Tibial artery (tissue), 4 donors: ENCODE results near the gene KIAA1671.

Experiments
- DNase-seq, 2 donors: peaks; one replicate each; pipeline ENCODE4 v3.0.0-alpha.2; 2019
- H3K27ac ChIP-seq, 2 donors: fragments of 200-600 bp; sonication (generic) in 1 of 2; 1 replicate in 1 of 2; 2 replicates in 1 of 2; pipeline ENCODE4 v1.5.1; 2018 to 2019; ENCODE audit warnings: mild to moderate bottlenecking in 1 of 2
- H3K27me3 ChIP-seq, 2 donors: fragments of 200-600 bp; sonication (generic) in 1 of 2; one replicate each; pipeline versions ENCODE4 v1.5.1 to v1.6.0; 2016 to 2019
- H3K36me3 ChIP-seq, 3 donors: fragments of 200-600 bp; sonication (generic) in 2 of 3; one replicate each; pipeline ENCODE4 v1.5.1; 2016 to 2019; ENCODE audit warnings: mild to moderate bottlenecking in 2 of 3
- H3K4me1 ChIP-seq, 4 donors: fragments of 200-600 bp; sonication (generic) in 2 of 4; 1 replicate in 3 of 4; 2 replicates in 1 of 4; pipeline ENCODE4 v1.5.1; 2016 to 2019
- H3K4me3 ChIP-seq, 2 donors: fragments of 200-600 bp; sonication (generic) in 1 of 2; 1 replicate in 1 of 2; 2 replicates in 1 of 2; pipeline ENCODE4 v1.5.1; 2018 to 2019; ENCODE audit warnings: mild to moderate bottlenecking in 2 of 2
- H3K9me3 ChIP-seq, 3 donors: fragments of 200-600 bp; sonication (generic) in 1 of 3; one replicate each; pipeline ENCODE4 v1.5.1; 2016 to 2019
- intact Hi-C: fragments of 100-400 bp; cut with DNase I; formaldehyde crosslinking; loops from one replicate; pipeline ENCODE4 v1.15.0; 2023; ENCODE audit warnings: low total_unique reads
- TF ChIP-seq, protein P1 (sequence below), 2 experiments: fragments of 200-600 bp in 1 of 2; fragments of 450-650 bp in 1 of 2; IDR thresholded peaks; one replicate each; pipeline ENCODE4 v1.5.1; 2017 to 2019; ENCODE audit warnings: antibody characterized with exemption in 2 of 2, mild to moderate bottlenecking in 1 of 2, moderate library complexity in 1 of 2

The KIAA1671 gene

DNA sequence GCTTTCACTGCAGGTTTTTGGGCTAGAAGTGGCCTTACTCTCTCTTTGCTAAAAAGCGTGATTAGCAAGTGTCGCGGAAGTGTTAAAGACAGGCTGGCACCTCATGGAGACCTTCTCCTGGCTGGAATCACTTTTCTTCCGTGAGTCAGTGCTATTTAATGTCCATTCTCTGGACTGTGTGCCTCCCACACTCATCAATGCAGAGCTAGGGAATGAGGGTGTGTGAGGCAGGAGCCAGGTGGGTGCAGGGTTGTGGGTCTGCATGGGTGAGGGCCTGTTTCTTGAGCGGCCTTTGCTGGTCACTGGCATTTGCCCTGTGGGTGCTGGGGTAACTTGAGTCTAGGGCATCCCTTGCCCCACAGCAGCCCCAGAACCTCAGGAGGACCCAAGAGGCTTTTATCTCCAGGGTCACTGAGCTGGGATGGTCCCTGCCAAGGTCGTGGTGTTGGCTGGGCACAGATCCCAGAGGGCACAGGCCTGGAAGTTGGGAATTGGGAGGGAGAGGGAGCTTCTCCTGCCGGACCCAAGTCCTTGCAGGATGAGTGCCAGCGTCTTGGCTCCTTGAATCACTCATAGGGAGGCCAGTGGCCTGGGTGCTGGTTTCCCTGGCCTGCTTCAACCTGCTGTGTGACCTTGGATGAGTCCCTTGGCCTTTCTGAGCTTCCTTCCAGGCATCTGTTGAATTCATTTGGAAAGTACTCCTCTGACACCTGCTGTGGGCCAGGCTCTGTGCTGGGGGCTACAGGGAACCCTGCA lies 30.0 kb downstream of the KIAA1671 start:
- Histone ChIP-seq H3K27me3 (no peaks in the 10 kb centered on the region), H3K9me3 (no peaks in the 10 kb centered on the region), H3K36me3 (no peaks in the 10 kb centered on the region), H3K27ac (no peak overlapping the region), H3K4me1 (peaks cover 0 to 18% (median 11%) of the 10 kb centered on the region in 4 donors), H3K4me3 (no peak overlapping the region)
- intact Hi-C loops = no loop called here
- TF ChIP-seq, protein P1, sequence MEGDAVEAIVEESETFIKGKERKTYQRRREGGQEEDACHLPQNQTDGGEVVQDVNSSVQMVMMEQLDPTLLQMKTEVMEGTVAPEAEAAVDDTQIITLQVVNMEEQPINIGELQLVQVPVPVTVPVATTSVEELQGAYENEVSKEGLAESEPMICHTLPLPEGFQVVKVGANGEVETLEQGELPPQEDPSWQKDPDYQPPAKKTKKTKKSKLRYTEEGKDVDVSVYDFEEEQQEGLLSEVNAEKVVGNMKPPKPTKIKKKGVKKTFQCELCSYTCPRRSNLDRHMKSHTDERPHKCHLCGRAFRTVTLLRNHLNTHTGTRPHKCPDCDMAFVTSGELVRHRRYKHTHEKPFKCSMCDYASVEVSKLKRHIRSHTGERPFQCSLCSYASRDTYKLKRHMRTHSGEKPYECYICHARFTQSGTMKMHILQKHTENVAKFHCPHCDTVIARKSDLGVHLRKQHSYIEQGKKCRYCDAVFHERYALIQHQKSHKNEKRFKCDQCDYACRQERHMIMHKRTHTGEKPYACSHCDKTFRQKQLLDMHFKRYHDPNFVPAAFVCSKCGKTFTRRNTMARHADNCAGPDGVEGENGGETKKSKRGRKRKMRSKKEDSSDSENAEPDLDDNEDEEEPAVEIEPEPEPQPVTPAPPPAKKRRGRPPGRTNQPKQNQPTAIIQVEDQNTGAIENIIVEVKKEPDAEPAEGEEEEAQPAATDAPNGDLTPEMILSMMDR (IDR thresholded peaks at IDR 0.05) = no peak
- DNase-seq = no peak

GRCh38 chr22:24983151-24983550 lies 30.6 kb downstream of the KIAA1671 start:
- Histone ChIP-seq H3K4me3 (no peak overlapping the region), H3K9me3 (no peaks in the 10 kb centered on the region), H3K27ac (no peak overlapping the region), H3K27me3 (no peaks in the 10 kb centered on the region), H3K4me1 (peaks cover 0 to 12% (median 5%) of the 10 kb centered on the region in 4 donors), H3K36me3 (no peaks in the 10 kb centered on the region)
- TF ChIP-seq, protein P1 (IDR thresholded peaks at IDR 0.05) = no peak
- intact Hi-C loops = no loop called here
- DNase-seq = no peak

DNA sequence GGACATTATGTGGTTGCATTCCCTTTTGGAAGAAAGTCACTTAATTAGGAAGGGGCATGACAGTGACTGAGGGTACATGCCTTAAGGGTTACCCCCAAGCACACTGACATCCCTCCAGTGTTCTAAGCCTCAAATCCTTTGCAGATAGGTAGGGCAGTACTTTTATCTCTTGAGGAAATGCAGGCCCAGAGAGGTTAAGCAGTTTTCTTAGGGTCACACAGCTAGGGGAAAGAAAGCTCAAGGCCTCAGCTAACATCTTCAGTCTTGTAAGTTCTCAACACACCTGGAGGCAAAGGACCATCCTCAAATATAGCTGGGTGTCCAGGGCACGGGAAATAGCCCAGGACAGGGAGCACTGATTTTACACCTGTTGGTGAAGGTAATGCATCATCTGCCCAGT lies 31.6 kb downstream of the KIAA1671 start:
- Histone ChIP-seq H3K4me3 (no peak overlapping the region), H3K36me3 (no peaks in the 10 kb centered on the region), H3K9me3 (no peaks in the 10 kb centered on the region), H3K27me3 (no peaks in the 10 kb centered on the region), H3K27ac (no peak overlapping the region), H3K4me1 (peaks cover 0 to 11% (median 3%) of the 10 kb centered on the region in 4 donors)
- intact Hi-C loops = no loop called here
- TF ChIP-seq, protein P1 (IDR thresholded peaks at IDR 0.05) = no peak
- no peak for DNase-seq

DNA sequence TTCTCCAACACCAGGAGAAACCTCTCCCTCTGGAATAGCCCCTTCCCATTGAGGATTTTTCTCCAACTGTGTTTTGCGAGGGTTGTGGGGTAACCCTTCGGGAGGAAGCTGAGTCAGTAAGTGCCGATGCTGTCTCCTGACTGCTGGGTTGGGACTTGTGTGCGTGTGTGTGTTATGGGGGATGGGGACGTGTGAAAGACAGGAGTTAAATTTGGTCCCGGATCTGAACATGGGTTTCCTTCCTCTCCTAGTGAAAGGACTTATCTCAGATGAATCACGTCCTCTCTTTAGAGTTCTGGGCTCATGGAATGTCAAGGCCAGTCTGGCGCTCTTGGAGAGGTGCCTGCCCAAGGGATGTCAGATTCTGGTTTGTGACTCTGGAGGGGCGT lies 33.3 kb downstream of the KIAA1671 start:
- H3K4me1 ChIP-seq = peaks cover 0 to 24% (median 15%) of the 10 kb centered on the region in 4 donors
- TF ChIP-seq, protein P1 (IDR thresholded peaks at IDR 0.05) = no peak
- H3K9me3 ChIP-seq = no peaks in the 10 kb centered on the region
- H3K27me3 ChIP-seq = no peaks in the 10 kb centered on the region
- peak; percentile 51 to 73 for DNase-seq
- peak overlapping the region; percentile 37 to 47 for H3K27ac ChIP-seq
- peak overlapping the region in 1 of 2 donors; percentile 18 for H3K4me3 ChIP-seq
- intact Hi-C loops = no loop called here
- H3K36me3 ChIP-seq = no peaks in the 10 kb centered on the region

GRCh38 chr22:24986816-24987215 lies 34.3 kb downstream of the KIAA1671 start:
- H3K36me3 ChIP-seq = no peaks in the 10 kb centered on the region
- H3K4me3 ChIP-seq = no peak overlapping the region
- H3K9me3 ChIP-seq = no peaks in the 10 kb centered on the region
- TF ChIP-seq, protein P1 (IDR thresholded peaks at IDR 0.05) = no peak
- H3K4me1 ChIP-seq = peaks cover 0 to 34% (median 20%) of the 10 kb centered on the region in 4 donors
- intact Hi-C loops = no loop called here
- no peaks in the 10 kb centered on the region for H3K27me3 ChIP-seq
- H3K27ac ChIP-seq = no peak overlapping the region
- DNase-seq = no peak
